ENCODE measurements around the gene MAP7D3.

GRCh38 chrX:136205882-136206380 is 45.3 kb downstream of the MAP7D3 start:
- TF ChIP-seq CTCF (IDR thresholded peaks at IDR 0.05 in 2 of 3, conservative IDR thresholded peaks at IDR 0.05 in 1 of 3; ENCODE audit: borderline replicate concordance in 1 of 3, insufficient read depth in 1 of 3, low read depth in 2 of 3, low read length in 2 of 3), result no peak
- no peak for TF ChIP-seq EZH2 (IDR thresholded peaks at IDR 0.05)
- no peak for TF ChIP-seq MAX (IDR thresholded peaks at IDR 0.05)
- TF ChIP-seq EZH2phosphoT487 (IDR thresholded peaks at IDR 0.05; ENCODE audit: borderline replicate concordance), result no peak
- TF ChIP-seq SRF (IDR thresholded peaks at IDR 0.05; ENCODE audit: low read depth), result no peak
- no peak for TF ChIP-seq POLR2A (IDR thresholded peaks at IDR 0.05; ENCODE audit: borderline replicate concordance, extremely low read depth, insufficient read depth, insufficient read length)
- TF ChIP-seq POLR2AphosphoS5 (IDR thresholded peaks at IDR 0.05; ENCODE audit: low read depth, low read length), result no peak
- no peak for TF ChIP-seq ZNF274 (IDR thresholded peaks at IDR 0.05; ENCODE audit: low read depth, low read length)

Data from HCT116 (cell line).